IMR-90 (cell line): ENCODE data around the gene MOB2.

Source experiments
- CTCF ChIP-seq: conservative IDR thresholded peaks from 2 replicates; pipeline ENCODE4 v1.5.1; 2012; ENCODE audit warnings: mild to moderate bottlenecking, low read depth, low read length, improper control_type of control experiment
- MAZ ChIP-seq: IDR thresholded peaks from 2 replicates; pipeline ENCODE4 v1.6.1; 2012; ENCODE audit warnings: low read depth, mild to moderate bottlenecking, low read length, improper control_type of control experiment, moderate library complexity, borderline replicate concordance
- POLR2A ChIP-seq: IDR thresholded peaks from 2 replicates; pipeline ENCODE4 v1.6.1; 2012; ENCODE audit warnings: mild to moderate bottlenecking, low read depth, low read length
- USF2 ChIP-seq: fragments of 150-350 bp; IDR thresholded peaks from 2 replicates; pipeline ENCODE4 v1.6.1; 2017; ENCODE audit warnings: mild to moderate bottlenecking, antibody characterized with exemption, low read length, low read depth

- no peak for TF ChIP-seq CTCF
- TF ChIP-seq POLR2A: no peak
- no peak for TF ChIP-seq USF2
- no peak for TF ChIP-seq MAZ
Measured at GRCh38 chr11:1499899-1500298, 13.3 kb upstream of the MOB2 start.
